SK-N-SH treated with all-trans-retinoic acid at 6 μM for 48 hours (cell line): ENCODE data around the gene SIRPB2.

Experiments used
- ARNTL ChIP-seq: fragments of 450-650 bp; formaldehyde crosslinking; IDR thresholded peaks from 2 replicates; pipeline ENCODE4 v1.5.0; 2020; ENCODE audit warnings: low read depth, mild to moderate bottlenecking, moderate library complexity, borderline replicate concordance
- CSRNP3 ChIP-seq: fragments of 250-450 bp; sonication (Bioruptor Pico); IDR thresholded peaks from 2 replicates; pipeline ENCODE4 v1.5.1; 2021; ENCODE audit warnings: mild to moderate bottlenecking, moderate library complexity
- GLIS3 ChIP-seq: fragments of 250-450 bp; sonication (Bioruptor Pico); IDR thresholded peaks from 2 replicates; pipeline ENCODE4 v1.5.0; 2020; ENCODE audit warnings: mild to moderate bottlenecking, moderate library complexity
- PPARA ChIP-seq: fragments of 250-450 bp; sonication (Bioruptor Pico); IDR thresholded peaks from 2 replicates; pipeline ENCODE4 v1.5.0; 2020; ENCODE audit warnings: mild to moderate bottlenecking, borderline replicate concordance
- RARB ChIP-seq: fragments of 250-450 bp; sonication (Bioruptor Pico); IDR thresholded peaks from 2 replicates; pipeline ENCODE4 v1.8.0; 2021; ENCODE audit warnings: mild to moderate bottlenecking, moderate library complexity
- SNAI2 ChIP-seq: fragments of 250-450 bp; sonication (Bioruptor Pico); IDR thresholded peaks from 2 replicates; pipeline ENCODE4 v1.5.0; 2020; ENCODE audit warnings: mild to moderate bottlenecking, moderate library complexity
- TSHZ2 ChIP-seq: fragments of 250-450 bp; sonication (Bioruptor Pico); IDR thresholded peaks from 2 replicates; pipeline ENCODE4 v1.5.0; 2020; ENCODE audit warnings: mild to moderate bottlenecking, moderate library complexity
- ZFP3 ChIP-seq: fragments of 250-450 bp; sonication (Bioruptor Pico); IDR thresholded peaks from 2 replicates; pipeline ENCODE4 v1.5.0; 2020; ENCODE audit warnings: mild to moderate bottlenecking, moderate library complexity
- TF ChIP-seq, protein P1 (sequence below): fragments of 250-450 bp; sonication (Bioruptor Pico); IDR thresholded peaks from 2 replicates; pipeline ENCODE4 v1.5.1; 2020; ENCODE audit warnings: low read depth, mild to moderate bottlenecking, moderate library complexity

- no peak for TF ChIP-seq ARNTL (CRISPR knock-in tag)
- TF ChIP-seq GLIS3 (CRISPR knock-in tag) = no peak
- no peak for TF ChIP-seq TSHZ2 (CRISPR knock-in tag)
- no peak for TF ChIP-seq ZFP3 (CRISPR knock-in tag)
- TF ChIP-seq SNAI2 (CRISPR knock-in tag) = no peak
- no peak for TF ChIP-seq CSRNP3 (CRISPR knock-in tag)
- no peak for TF ChIP-seq RARB
- no peak for TF ChIP-seq PPARA (CRISPR knock-in tag)
- TF ChIP-seq, protein P1, sequence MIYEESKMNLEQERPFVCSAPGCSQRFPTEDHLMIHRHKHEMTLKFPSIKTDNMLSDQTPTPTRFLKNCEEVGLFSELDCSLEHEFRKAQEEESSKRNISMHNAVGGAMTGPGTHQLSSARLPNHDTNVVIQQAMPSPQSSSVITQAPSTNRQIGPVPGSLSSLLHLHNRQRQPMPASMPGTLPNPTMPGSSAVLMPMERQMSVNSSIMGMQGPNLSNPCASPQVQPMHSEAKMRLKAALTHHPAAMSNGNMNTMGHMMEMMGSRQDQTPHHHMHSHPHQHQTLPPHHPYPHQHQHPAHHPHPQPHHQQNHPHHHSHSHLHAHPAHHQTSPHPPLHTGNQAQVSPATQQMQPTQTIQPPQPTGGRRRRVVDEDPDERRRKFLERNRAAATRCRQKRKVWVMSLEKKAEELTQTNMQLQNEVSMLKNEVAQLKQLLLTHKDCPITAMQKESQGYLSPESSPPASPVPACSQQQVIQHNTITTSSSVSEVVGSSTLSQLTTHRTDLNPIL (CRISPR knock-in tag) = no peak
Observed at GRCh38 chr20:1431158-1431557, 60.1 kb downstream of the SIRPB2 start.
